Measurements from ENCODE around the gene MS4A1. TPM values are rescaled to one million over a fixed set of nuclear protein-coding genes. Genes with fewer than 3 reads are reported as not detected.
"Not testable (repeated sequence)": the region's sequence is repeated elsewhere in the genome, so short reads cannot be mapped to it uniquely, and the experiment has no call there.

The MS4A1 gene
- total RNA-seq, 1 experiment from 2014 or later: not detected

GRCh38 chr11:60447846-60448245 lies 7.8 kb upstream of the MS4A1 start:
- intact Hi-C loops (cut with micrococcal nuclease): no loop called here
- no peak for DNase-seq (ENCODE audit: unreplicated experiment)
- no peak overlapping the region for H3K4me3 Mint-ChIP-seq (ENCODE audit: unreplicated experiment)
- POLR2A ChIA-PET: no interaction called here
- CTCF ChIA-PET: no interaction called here
- TF ChIP-seq CTCF (IDR thresholded peaks at IDR 0.05; ENCODE audit: unreplicated experiment): no peak
- H3K4me1 Mint-ChIP-seq (ENCODE audit: insufficient read depth, unreplicated experiment): no peaks in the 10 kb centered on the region
- H3K9me3 Mint-ChIP-seq (ENCODE audit: unreplicated experiment): no peaks in the 10 kb centered on the region
- H3K27me3 Mint-ChIP-seq (ENCODE audit: insufficient read depth, unreplicated experiment): no peaks in the 10 kb centered on the region
- no peak overlapping the region for H3K27ac Mint-ChIP-seq (ENCODE audit: low read depth, unreplicated experiment)
- H3K36me3 Mint-ChIP-seq (ENCODE audit: insufficient read depth, unreplicated experiment): no peaks in the 10 kb centered on the region
- BruUV-seq (replicated peaks): no TSS peak

GRCh38 chr11:60451185-60451584 lies 4.5 kb upstream of the MS4A1 start:
- POLR2A ChIA-PET: interaction anchor here (0.6 kb wide), 1 partner anchor 78 kb away, joined by 3 read pairs; no protein-coding TSS in a partner anchor
- intact Hi-C loops (cut with micrococcal nuclease); H3K27me3 Mint-ChIP-seq (ENCODE audit: insufficient read depth, unreplicated experiment); DNase-seq (ENCODE audit: unreplicated experiment); BruUV-seq (replicated peaks); H3K4me3 Mint-ChIP-seq (ENCODE audit: unreplicated experiment); H3K27ac Mint-ChIP-seq (ENCODE audit: low read depth, unreplicated experiment); CTCF ChIA-PET; H3K9me3 Mint-ChIP-seq (ENCODE audit: unreplicated experiment); H3K36me3 Mint-ChIP-seq (ENCODE audit: insufficient read depth, unreplicated experiment); H3K4me1 Mint-ChIP-seq (ENCODE audit: insufficient read depth, unreplicated experiment): not testable (repeated sequence)

GRCh38 chr11:60454212-60454611 lies 1.4 kb upstream of the MS4A1 start:
- ChIA-PET CTCF (no interaction called here), POLR2A (no interaction called here)
- H3K36me3 Mint-ChIP-seq (ENCODE audit: insufficient read depth, unreplicated experiment): no peaks in the 10 kb centered on the region
- intact Hi-C loops (cut with micrococcal nuclease): no loop called here
- no peak overlapping the region for H3K27ac Mint-ChIP-seq (ENCODE audit: low read depth, unreplicated experiment)
- H3K9me3 Mint-ChIP-seq (ENCODE audit: unreplicated experiment): peaks cover 9% of the 10 kb centered on the region
- TF ChIP-seq CTCF (IDR thresholded peaks at IDR 0.05; ENCODE audit: unreplicated experiment): no peak
- peaks cover 19% of the 10 kb centered on the region for H3K27me3 Mint-ChIP-seq (ENCODE audit: insufficient read depth, unreplicated experiment)
- no TSS peak for BruUV-seq (replicated peaks)
- no peak for DNase-seq (ENCODE audit: unreplicated experiment)
- H3K4me1 Mint-ChIP-seq (ENCODE audit: insufficient read depth, unreplicated experiment): no peaks in the 10 kb centered on the region
- no peak overlapping the region for H3K4me3 Mint-ChIP-seq (ENCODE audit: unreplicated experiment)

- POLR2A ChIA-PET: interaction anchor here (0.7 kb wide), 1 partner anchor 169 kb away, joined by 4 read pairs; no protein-coding TSS in a partner anchor
- no peak for DNase-seq (ENCODE audit: unreplicated experiment)
- Mint-ChIP-seq H3K4me3 (ENCODE audit: unreplicated experiment) (no peak overlapping the region), H3K9me3 (ENCODE audit: unreplicated experiment) (peaks cover 9% of the 10 kb centered on the region), H3K27me3 (ENCODE audit: insufficient read depth, unreplicated experiment) (peaks cover 19% of the 10 kb centered on the region), H3K27ac (ENCODE audit: low read depth, unreplicated experiment) (no peak overlapping the region), H3K4me1 (ENCODE audit: insufficient read depth, unreplicated experiment) (no peaks in the 10 kb centered on the region), H3K36me3 (ENCODE audit: insufficient read depth, unreplicated experiment) (no peaks in the 10 kb centered on the region)
- BruUV-seq (replicated peaks): no TSS peak
- TF ChIP-seq CTCF (IDR thresholded peaks at IDR 0.05; ENCODE audit: unreplicated experiment): no peak
- intact Hi-C loops (cut with micrococcal nuclease): no loop called here
- CTCF ChIA-PET: interaction anchor here (0.6 to 2.5 kb wide), 3 partner anchors 8 to 287 kb away, joined by 3 to 10 read pairs (median 3); no protein-coding TSS in a partner anchor
Measured at GRCh38 chr11:60457576-60457975, 1.9 kb downstream of the MS4A1 start.

- Mint-ChIP-seq H3K4me3 (ENCODE audit: unreplicated experiment) (no peak overlapping the region), H3K4me1 (ENCODE audit: insufficient read depth, unreplicated experiment) (no peaks in the 10 kb centered on the region), H3K27ac (ENCODE audit: low read depth, unreplicated experiment) (no peak overlapping the region), H3K9me3 (ENCODE audit: unreplicated experiment) (peaks cover 9% of the 10 kb centered on the region), H3K27me3 (ENCODE audit: insufficient read depth, unreplicated experiment) (peaks cover 19% of the 10 kb centered on the region), H3K36me3 (ENCODE audit: insufficient read depth, unreplicated experiment) (no peaks in the 10 kb centered on the region)
- POLR2A ChIA-PET: no interaction called here
- intact Hi-C loops (cut with micrococcal nuclease): no loop called here
- TF ChIP-seq CTCF (IDR thresholded peaks at IDR 0.05; ENCODE audit: unreplicated experiment): no peak
- no peak for DNase-seq (ENCODE audit: unreplicated experiment)
- BruUV-seq (replicated peaks): no TSS peak
- CTCF ChIA-PET: interaction anchor here (0.6 to 1.2 kb wide), 2 partner anchors 49 to 97 kb away, joined by 3 to 4 read pairs; no protein-coding TSS in a partner anchor
Measured at GRCh38 chr11:60459345-60459744, 3.7 kb downstream of the MS4A1 start.
